UCSD-AML1 (cell line): Measurements from ENCODE around the gene EIF4B.
A peak's percentile ranks its signal among the peaks of the same experiment; 100 is the strongest.

ENCODE experiments used
- DNase-seq: peaks from one replicate; lab custom pipeline; 2025; ENCODE audit not compliant: unreplicated experiment; lab: John Stamatoyannopoulos, UW

EIF4B gene

DNA sequence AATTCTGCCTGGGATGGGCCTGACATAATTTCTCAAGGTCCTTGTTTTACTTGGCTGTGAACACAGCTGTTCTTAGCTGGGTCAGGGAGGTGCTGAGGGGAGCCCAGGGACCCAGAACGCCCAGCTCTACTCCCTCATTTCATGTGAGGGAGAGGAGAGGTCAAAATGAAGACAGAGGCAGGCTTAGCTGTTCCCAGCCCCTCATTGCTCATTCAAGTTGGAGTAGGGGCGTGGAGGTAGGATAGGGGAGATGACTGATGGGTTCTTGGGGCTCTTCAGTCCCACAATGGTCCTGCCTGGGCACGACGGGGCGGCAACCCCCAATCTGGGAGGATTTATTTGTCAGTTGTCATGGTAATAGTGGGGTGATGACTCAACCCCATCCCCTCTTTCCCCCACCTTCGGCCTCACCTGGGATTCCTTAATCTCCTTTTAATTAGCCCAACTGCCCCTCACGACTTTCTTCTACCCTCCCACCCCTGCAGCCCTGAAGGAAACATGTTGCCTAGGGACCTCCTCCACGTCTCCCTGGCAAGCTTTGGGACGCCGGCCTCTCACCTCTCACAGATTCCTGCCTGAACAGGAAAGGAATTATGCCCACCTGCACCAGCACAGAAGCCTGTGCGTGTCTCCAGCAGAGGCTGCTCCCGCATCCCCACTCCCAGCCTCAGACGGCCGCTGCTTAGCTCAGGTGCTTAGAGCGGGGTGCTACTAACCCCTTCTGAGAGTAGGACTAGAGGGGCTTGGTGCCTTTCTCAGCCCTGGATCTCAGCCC is 62.7 kb downstream of the EIF4B start:
- DNase-seq = no peak

DNA sequence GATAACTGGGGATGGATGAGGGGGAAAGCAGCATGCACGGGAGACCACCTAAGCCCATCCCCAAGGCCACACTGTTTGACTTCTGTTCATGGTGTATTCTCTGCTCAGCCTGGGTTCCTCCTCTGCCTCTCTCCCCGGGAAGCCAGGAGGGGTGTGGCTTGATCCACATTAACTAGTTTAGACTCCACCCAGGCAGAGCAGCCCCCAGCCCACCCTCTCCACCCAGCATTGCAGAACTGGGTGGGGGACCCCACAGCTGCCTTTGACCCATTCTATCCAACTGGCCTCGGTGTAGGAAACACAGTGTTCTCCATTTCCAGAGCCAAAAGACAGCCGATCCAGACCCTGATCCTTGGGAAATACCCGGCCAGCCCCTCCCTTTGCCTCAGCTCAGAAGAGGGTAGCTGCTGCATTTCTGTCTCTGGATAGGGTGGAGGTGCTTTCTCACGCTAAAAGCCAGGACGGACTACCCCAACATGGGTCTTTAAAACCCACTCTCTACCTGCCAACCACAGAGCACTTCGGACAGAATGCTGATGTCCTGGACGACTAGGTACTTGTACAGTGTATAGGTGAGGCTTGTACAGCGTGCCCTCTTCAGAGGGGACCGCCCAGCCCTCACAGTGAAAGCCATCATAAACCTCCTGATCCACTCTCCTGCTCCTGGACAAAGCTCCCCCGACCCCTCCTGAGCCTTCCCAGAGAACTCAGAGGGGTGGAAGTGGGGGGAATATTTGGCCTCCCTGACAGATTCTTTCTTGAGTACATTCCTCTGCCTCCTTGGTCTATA is 63.6 kb downstream of the EIF4B start:
- DNase-seq = no peak

- no peak for DNase-seq
Observed at GRCh38 chr12:53070877-53071492, 64.7 kb downstream of the EIF4B start.

- no peak for DNase-seq
Observed at GRCh38 chr12:53071591-53072551, 65.6 kb downstream of the EIF4B start.

- no peak for DNase-seq
Observed at GRCh38 chr12:53073881-53074280, 67.6 kb downstream of the EIF4B start.

GRCh38 chr12:53074283-53074998 is 68.2 kb downstream of the EIF4B start:
- no peak for DNase-seq

DNA sequence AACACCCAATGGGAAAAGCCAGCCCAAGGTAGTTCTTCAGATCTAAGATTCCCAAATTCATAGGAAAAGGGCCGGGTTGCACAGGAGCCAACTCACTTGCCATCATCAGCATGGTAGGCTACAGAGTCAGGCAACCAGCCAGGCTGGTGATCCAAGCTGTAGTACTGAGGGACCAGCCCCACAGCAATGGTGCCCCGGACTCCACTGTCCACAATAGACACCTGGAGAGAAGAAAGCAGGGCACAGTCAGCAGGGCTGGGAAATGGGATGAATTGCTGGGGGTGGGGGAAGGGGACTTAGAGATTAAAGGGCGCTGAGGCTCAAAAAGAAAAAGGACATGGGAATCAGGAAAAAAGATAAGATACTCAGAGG is 68.7 kb downstream of the EIF4B start:
- no peak for DNase-seq

GRCh38 chr12:53076461-53076860 is 70.2 kb downstream of the EIF4B start:
- no peak for DNase-seq

DNA sequence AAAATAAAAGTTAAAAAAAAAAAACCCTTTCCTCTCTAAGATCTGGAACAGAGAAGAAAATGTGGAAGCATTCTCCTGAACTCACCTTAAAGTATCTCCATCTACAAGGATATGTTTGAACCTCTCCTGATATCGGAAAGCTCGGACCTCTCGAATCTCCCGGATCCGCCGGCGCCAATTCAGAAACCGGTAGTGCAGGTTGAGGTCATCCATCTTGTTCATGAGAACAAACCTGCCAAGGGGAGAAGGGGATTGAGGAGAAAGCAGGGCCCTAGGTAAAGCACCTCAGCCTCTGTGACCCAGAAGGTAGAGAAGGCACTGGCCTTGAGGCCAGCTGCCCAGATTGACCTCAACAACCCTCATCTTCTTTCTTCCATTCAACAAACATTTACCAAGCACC is 70.8 kb downstream of the EIF4B start:
- no peak for DNase-seq

DNA sequence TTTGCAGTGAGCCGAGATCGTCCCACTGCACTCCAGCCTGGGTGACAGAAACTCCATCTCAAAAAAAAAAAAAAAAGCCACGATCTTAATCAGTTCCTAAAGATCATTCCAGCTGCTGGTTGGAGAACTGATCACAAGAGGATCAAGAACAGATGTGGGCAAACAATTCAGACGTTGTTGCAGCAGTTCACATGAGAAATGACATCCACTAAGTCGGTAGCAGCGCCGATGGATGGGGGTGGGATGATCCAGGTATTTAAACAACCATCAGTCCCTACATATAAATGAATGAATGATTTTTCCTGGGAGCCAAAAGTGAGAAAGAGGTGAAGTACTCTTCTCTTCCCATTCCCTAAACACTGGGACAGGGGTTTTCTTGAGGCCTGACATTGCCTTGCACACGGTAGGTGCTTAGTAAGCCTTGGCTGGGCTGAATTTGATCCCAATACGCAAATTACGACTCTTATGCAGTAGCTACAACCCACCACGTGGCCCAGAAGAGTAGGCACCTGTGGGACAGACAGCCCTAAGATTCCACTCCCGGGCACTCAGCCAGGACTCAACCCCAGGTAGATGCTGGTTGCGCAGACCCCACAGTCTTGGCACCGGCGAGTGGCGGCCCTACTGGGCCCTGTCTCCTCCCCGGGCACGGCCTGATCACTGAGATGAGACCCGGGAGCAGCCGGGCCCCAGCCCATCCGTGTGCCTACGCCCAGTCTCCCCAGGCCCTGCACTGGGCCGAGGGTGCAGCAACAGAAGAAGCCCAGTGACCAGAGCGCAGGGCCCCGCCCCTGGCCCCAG is 72.4 kb downstream of the EIF4B start:
- no peak for DNase-seq

DNA sequence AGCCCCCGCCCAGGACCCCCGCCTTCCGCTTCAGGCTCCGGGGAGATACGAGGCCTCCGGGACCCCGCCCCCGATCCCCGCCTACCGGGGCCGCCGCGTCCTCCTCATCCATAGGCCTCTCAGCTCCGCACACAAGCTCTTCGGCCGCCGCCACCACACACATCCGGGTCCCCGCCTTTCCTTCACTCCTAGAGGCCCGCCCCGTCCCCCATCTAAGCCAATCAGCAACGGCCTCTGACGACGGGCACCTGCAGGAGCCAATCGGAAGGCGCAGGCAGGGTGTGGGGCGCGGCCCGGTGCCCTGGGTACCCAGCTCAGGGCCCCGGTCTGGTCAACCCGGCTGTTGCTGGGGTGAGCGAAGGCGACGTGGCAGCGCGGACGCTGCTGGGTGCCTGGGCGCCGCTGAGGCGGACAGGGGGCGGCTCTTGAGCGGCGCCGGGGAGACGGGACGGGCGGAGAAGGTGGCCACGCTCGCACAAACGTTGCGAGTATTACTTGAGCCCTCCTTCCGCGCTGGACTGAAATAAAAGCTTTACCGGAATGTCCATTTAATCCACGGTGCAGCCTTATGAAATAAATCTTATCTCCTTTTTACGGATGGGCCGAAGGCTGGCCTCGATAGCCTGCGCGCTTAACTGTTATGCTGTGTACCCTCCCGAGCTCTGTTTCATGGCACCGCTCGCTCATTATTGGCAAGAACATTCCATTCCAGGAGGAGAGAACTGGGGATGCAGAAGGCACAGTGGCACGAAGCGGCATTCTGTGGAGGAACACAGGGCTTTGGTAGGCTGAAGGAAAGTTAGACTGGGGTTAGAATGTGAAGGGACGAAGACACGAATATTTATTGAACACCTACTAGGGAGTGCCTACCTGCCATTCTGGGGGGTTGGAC is 73.2 kb downstream of the EIF4B start, which contains the start of gene SPRYD3:
SPRYD3 (minus strand) TSS at position 165 of the 892 bp plus-strand sequence; CDS start at position 108, 57 bp downstream.
- peak; percentile 98 for DNase-seq

DNA sequence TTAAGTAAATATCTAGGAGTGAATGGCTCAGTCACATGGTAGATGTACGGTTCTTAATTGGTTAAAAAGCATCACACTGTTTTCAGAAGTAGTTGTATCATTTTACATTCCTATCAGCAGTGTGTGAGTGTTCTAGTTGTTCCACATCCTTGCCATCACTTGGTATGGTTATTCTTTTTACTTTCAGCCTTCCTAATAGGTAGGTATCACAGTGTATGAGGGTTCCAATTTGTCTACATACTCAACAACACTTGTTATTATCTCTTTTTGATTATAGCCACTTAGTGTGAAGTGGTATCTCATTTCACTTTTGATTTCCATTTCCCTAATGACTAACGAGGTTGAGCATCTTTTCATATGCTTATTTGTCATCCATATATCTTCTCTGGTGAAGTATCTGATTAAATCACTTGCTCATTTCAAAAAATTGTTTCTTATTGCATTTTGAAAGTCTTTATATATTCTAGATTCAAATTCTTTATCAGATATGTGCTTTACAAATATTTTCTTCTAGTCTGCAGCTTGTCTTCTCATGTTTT is 76.5 kb downstream of the EIF4B start:
- DNase-seq = no peak

DNA sequence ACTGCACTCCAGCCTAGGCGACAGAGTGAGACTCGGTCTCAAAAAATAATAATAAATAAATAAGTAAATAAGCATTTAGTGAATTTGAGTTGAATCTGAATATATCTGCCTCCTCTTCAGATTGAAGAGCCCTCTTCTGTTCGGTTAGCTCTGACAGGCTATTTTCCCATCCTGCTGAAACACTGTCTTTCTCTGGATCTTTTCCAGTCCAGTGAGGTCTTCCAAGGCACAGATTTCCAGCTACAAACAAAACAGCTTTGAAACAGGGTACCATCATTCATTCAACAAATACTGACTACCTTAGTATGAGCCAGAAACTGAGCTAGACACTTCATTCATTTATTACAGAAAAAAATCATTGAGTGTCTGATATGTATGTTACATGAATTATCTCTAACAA is 80.1 kb downstream of the EIF4B start:
- no peak for DNase-seq

- no peak for DNase-seq
Observed at GRCh38 chr12:53090105-53090504, 83.8 kb downstream of the EIF4B start.

DNA sequence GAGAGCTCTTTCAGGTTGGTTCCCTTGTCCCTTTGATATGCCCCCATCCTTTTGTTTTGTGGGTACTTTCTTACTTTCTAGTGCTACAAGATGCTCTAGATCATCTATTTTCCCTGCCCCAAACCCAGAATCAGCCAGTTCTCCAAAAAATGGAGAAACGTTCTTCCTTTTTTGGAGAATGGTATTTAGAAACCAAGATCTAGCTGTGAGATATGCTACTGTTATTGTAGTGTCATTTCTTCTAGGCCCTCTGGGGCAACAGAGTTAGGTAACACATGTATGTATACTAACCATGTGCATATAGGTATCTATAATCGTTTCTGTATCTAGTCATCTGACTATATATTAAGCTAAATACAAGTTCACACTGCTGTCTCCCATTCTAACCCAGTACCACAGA is 84.3 kb downstream of the EIF4B start:
- no peak for DNase-seq

DNA sequence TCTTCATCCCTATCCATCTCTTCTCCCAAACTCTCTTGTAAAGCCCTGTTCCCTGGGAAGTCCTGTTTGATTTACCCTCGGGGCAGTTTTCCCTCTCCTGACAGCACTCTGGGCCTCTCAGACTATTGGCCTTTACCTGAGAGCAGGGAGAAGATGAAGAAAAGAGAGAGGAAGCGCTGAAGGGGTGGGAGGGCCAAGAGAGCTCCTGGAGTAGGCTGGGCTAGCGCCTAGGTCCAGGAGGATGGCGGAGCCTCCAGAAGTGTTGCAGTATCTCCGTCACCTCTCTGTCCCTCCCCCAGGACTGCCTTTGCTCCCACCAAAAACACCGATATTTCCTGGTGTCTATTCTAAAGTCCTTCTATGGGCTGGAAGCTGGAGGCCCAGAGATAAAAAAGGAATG is 85.5 kb downstream of the EIF4B start:
- DNase-seq = no peak
